Activated naive CD4-positive, alpha-beta T cell (primary cell): Measurements from ENCODE around the gene TCF7L1.
A peak's percentile ranks its signal among the peaks of the same experiment; 100 is the strongest.
"Not testable (repeated sequence)": the region's sequence is repeated elsewhere in the genome, so short reads cannot be mapped to it uniquely, and the experiment has no call there.

ENCODE experiments used
- DNase-seq, 4 experiments: peaks; one replicate each; lab custom pipeline; 2025; lab: John Stamatoyannopoulos, UW

The TCF7L1 gene

GRCh38 chr2:85326406-85327159, 193.4 kb downstream of the TCF7L1 start:
- peak in 2 of 4 experiments; percentile 27 to 28 for DNase-seq

- peak in 2 of 4 experiments; percentile 54 to 65 for DNase-seq
These were observed 194.1 kb downstream of the TCF7L1 start for GRCh38 chr2:85327160-85327821.

GRCh38 chr2:85327822-85328617, 194.8 kb downstream of the TCF7L1 start, which contains the start of gene TGOLN2:
TGOLN2 (minus strand) TSS chr2:85327989; CDS start chr2:85327962, 27 bp downstream.
- peak; percentile 71 to 93 (median 85) for DNase-seq

- no peak for DNase-seq
These were observed 196.0 kb downstream of the TCF7L1 start for GRCh38 chr2:85329181-85329651.

GRCh38 chr2:85329701-85330100, 196.5 kb downstream of the TCF7L1 start:
- not testable (repeated sequence) for DNase-seq

GRCh38 chr2:85330839-85331636, 197.8 kb downstream of the TCF7L1 start:
- no peak for DNase-seq

- not testable (repeated sequence) for DNase-seq
These were observed 200.7 kb downstream of the TCF7L1 start for GRCh38 chr2:85333877-85334276.

- no peak for DNase-seq
These were observed 201.7 kb downstream of the TCF7L1 start for GRCh38 chr2:85334928-85335327.

- DNase-seq, result no peak
These were observed 207.1 kb downstream of the TCF7L1 start for GRCh38 chr2:85340034-85340892.

- no peak for DNase-seq
These were observed 208.3 kb downstream of the TCF7L1 start for GRCh38 chr2:85341269-85342029.

GRCh38 chr2:85342156-85342555, 209.0 kb downstream of the TCF7L1 start:
- DNase-seq, result no peak

- not testable (repeated sequence) for DNase-seq
These were observed 210.2 kb downstream of the TCF7L1 start for GRCh38 chr2:85343207-85343895.

GRCh38 chr2:85344356-85344954, 211.3 kb downstream of the TCF7L1 start:
- DNase-seq, result no peak

GRCh38 chr2:85347599-85347998, 214.4 kb downstream of the TCF7L1 start:
- DNase-seq, result no peak

- DNase-seq, result no peak
These were observed 220.7 kb downstream of the TCF7L1 start for GRCh38 chr2:85353876-85354285.

- DNase-seq, result peak; percentile 81 to 87 (median 83)
These were observed 221.3 kb downstream of the TCF7L1 start, which contains the start of the genes ELMOD3 and RETSAT for GRCh38 chr2:85354286-85355072. ELMOD3 (plus strand) TSS chr2:85354769; CDS start chr2:85357199, 2,430 bp downstream. RETSAT (minus strand) TSS chr2:85354528; CDS start chr2:85354507, 21 bp downstream.

- DNase-seq, result peak in 2 of 4 experiments; percentile 29 to 38
These were observed 221.8 kb downstream of the TCF7L1 start for GRCh38 chr2:85355073-85355410.

- DNase-seq, result no peak
These were observed 222.3 kb downstream of the TCF7L1 start for GRCh38 chr2:85355521-85355920.
